IMR-90 (cell line): ENCODE results near the gene ID3.

ENCODE experiments used
- BHLHE40 ChIP-seq: fragments of 150-350 bp; IDR thresholded peaks from 2 replicates; pipeline ENCODE4 v1.6.1; 2016; ENCODE audit warnings: mild to moderate bottlenecking, low read depth, low read length
- CEBPB ChIP-seq: IDR thresholded peaks from 2 replicates; pipeline ENCODE4 v1.6.1; 2012; ENCODE audit warnings: low read depth, low read length, improper control_type of control experiment
- MAFK ChIP-seq: IDR thresholded peaks from 2 replicates; pipeline ENCODE4 v1.6.1; 2012; ENCODE audit warnings: low read depth, low read length, improper control_type of control experiment
- MXI1 ChIP-seq: IDR thresholded peaks from 2 replicates; pipeline ENCODE4 v1.6.1; 2012; ENCODE audit warnings: low read depth, mild to moderate bottlenecking, low read length, moderate library complexity, borderline replicate concordance
- POLR2A ChIP-seq: IDR thresholded peaks from 2 replicates; pipeline ENCODE4 v1.6.1; 2012; ENCODE audit warnings: mild to moderate bottlenecking, low read depth, low read length
- RAD21 ChIP-seq: IDR thresholded peaks from 2 replicates; pipeline ENCODE4 v1.6.1; 2012; ENCODE audit warnings: low read length, improper control_type of control experiment
- RCOR1 ChIP-seq: IDR thresholded peaks from 2 replicates; pipeline ENCODE4 v1.6.1; 2012; ENCODE audit warnings: mild to moderate bottlenecking, low read length, improper control_type of control experiment; ENCODE audit not compliant: insufficient replicate concordance
- RFX5 ChIP-seq: IDR thresholded peaks from 2 replicates; pipeline ENCODE4 v1.8.0; 2012; ENCODE audit warnings: low read depth, mild to moderate bottlenecking, low read length, moderate library complexity
- SMC3 ChIP-seq: fragments of 150-350 bp; IDR thresholded peaks from 2 replicates; pipeline ENCODE4 v1.6.1; 2016; ENCODE audit warnings: low read depth, mild to moderate bottlenecking, antibody characterized with exemption, low read length, moderate library complexity
- TF ChIP-seq, protein P1 (sequence below): conservative IDR thresholded peaks from 2 replicates; pipeline ENCODE4 v1.5.1; 2012; ENCODE audit warnings: mild to moderate bottlenecking, low read depth, low read length, improper control_type of control experiment

DNA sequence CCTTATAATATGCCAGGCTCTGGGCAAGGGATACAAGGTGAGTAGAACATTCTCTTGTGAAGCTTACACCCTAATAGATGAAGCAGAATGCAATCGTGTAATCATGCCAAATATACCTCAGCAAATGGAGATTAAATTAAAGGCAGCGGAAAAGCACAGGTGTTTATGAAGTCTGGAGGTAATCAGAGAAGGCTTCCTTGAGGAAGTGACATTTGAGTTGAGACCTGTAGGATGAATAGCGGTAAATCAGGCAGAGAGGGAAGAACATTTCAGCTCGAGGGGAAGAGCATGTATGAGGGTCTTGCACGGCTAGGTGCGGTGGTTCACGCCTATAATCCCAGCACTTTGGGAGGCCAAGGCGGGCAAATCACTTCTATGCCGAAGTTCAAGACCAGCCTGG lies 41.7 kb downstream of the ID3 start:
- TF ChIP-seq, protein P1, sequence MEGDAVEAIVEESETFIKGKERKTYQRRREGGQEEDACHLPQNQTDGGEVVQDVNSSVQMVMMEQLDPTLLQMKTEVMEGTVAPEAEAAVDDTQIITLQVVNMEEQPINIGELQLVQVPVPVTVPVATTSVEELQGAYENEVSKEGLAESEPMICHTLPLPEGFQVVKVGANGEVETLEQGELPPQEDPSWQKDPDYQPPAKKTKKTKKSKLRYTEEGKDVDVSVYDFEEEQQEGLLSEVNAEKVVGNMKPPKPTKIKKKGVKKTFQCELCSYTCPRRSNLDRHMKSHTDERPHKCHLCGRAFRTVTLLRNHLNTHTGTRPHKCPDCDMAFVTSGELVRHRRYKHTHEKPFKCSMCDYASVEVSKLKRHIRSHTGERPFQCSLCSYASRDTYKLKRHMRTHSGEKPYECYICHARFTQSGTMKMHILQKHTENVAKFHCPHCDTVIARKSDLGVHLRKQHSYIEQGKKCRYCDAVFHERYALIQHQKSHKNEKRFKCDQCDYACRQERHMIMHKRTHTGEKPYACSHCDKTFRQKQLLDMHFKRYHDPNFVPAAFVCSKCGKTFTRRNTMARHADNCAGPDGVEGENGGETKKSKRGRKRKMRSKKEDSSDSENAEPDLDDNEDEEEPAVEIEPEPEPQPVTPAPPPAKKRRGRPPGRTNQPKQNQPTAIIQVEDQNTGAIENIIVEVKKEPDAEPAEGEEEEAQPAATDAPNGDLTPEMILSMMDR, result no peak
- TF ChIP-seq MAFK, result no peak
- TF ChIP-seq RAD21, result no peak
- no peak for TF ChIP-seq POLR2A
- no peak for TF ChIP-seq BHLHE40
- TF ChIP-seq MXI1, result no peak
- no peak for TF ChIP-seq SMC3
- no peak for TF ChIP-seq RFX5
- TF ChIP-seq CEBPB, result no peak
- TF ChIP-seq RCOR1, result no peak
